ENCODE data around the gene KCNJ12. TPM values are rescaled to one million over a fixed set of nuclear protein-coding genes. Genes with fewer than 3 reads are reported as not detected.
"Not testable (repeated sequence)": the region's sequence is repeated elsewhere in the genome, so short reads cannot be mapped to it uniquely, and the experiment has no call there.

Gene KCNJ12
- total RNA-seq, 1 donor from 2014 or later = 14.6 TPM

DNA sequence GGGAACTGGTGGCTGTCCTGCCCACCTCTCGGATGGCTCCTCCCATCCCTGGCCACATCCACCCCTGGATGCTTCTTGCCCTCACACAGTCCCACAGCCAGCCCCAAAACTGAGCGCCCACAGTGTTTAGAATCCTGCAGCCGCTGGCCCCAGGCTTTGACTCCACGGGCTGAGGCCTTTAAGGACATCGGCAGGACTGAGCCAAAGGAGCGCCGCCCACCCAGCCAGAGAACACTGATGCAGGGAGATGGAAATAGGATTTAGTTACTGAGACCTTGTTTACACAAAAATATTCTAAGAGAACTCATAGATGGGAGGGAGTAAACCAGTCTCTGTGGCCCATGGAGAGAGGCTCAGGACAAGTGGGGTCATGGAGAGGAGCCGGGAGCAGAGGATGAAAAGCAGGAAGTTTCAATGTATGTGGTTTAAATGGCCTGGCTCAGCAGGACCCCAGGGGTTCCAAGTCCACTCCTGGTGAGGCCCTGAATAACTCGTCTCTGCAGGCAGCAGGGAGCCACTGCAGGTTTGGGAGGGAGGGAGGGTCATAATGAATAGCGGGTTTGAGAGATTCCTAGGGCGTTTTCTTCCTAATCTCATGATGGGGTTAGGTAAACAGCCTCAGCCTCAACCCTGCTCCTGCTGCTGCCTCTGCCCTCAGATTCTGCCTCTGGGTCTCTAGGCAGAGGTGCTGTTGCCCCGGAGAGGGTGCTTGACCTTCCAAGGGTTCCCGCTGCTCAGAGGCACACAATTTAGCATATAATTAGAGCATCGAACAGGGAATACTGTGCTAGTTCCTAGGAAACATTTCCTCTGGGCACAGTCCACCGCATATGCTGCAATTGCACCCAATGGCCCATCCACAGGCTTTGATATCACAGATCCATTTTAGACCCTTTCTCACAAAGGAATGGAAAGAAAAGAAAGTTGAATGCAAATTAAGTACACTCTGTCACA, 61.0 kb downstream of the KCNJ12 start:
- DNase-seq (ENCODE audit: low read depth) = not testable (repeated sequence)

GRCh38 chr17:21438316-21439014, 62.3 kb downstream of the KCNJ12 start:
- not testable (repeated sequence) for DNase-seq (ENCODE audit: low read depth)

- not testable (repeated sequence) for DNase-seq (ENCODE audit: low read depth)
Measured at GRCh38 chr17:21439015-21439336, 62.8 kb downstream of the KCNJ12 start.

GRCh38 chr17:21445091-21445650, 69.0 kb downstream of the KCNJ12 start:
- DNase-seq (ENCODE audit: low read depth) = no peak

DNA sequence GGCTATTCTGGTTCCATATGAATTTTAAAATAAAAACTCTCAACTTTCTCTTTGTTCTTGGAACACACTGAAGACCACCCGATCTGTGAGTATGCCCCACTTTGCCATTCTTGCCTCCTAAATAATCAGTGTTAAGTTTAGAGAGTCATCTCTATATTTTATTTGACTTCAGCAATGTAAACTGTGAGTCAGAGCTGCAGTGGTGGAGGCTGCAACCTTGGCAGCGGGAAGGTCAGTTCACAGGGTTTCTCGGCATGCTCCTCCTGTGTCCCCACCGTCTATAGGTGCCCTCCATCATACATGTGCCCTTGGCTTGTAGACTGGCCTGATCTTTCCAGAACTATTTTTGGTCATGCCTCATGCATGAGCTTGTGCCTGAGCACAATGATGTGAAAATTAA, 71.4 kb downstream of the KCNJ12 start:
- DNase-seq (ENCODE audit: low read depth) = not testable (repeated sequence)

DNA sequence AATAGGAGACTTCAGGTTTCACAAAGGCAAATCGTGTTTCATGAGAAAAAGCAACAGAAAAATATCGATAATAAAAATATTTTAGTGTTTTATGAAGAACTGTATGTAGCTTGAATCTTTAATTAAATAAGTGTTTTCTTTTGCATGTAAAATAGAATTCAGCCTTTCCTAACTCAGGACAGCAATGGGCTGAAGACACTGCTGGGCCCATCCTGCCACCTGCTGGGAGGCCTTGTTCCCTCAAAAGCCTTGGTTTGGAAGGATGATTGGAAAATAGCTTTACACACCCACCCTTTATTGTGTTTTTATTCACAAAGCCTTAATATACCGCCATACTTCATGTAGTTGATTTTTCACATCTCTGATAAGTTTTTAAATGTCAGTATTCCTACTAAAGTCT, 73.7 kb downstream of the KCNJ12 start:
- not testable (repeated sequence) for DNase-seq (ENCODE audit: low read depth)

- DNase-seq (ENCODE audit: low read depth) = no peak
Measured at GRCh38 chr17:21451975-21452374, 75.8 kb downstream of the KCNJ12 start.

GRCh38 chr17:21452377-21453143, 76.4 kb downstream of the KCNJ12 start:
- no peak for DNase-seq (ENCODE audit: low read depth)

- no peak for DNase-seq (ENCODE audit: low read depth)
Measured at GRCh38 chr17:21453144-21453898, 77.2 kb downstream of the KCNJ12 start.

DNA sequence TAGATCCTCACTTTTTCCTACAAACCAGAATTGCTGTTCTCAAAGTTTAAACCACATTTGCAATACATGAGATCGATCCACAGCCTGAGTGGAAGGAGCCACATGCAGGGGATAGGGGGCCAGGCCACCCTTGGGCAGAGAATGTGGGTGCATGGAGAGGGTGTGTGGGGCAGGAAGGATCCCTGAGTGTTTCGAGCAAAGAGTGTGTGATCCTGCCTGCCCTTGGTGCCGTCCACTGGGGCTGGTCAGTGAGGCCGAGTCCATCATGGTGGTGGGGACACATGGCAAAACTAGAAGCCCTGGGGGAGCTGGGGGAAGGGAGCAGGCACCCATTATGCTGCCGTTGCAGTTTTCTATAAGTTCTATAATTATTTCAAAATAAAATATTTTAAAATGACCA, 77.8 kb downstream of the KCNJ12 start:
- DNase-seq (ENCODE audit: low read depth) = not testable (repeated sequence)

DNA sequence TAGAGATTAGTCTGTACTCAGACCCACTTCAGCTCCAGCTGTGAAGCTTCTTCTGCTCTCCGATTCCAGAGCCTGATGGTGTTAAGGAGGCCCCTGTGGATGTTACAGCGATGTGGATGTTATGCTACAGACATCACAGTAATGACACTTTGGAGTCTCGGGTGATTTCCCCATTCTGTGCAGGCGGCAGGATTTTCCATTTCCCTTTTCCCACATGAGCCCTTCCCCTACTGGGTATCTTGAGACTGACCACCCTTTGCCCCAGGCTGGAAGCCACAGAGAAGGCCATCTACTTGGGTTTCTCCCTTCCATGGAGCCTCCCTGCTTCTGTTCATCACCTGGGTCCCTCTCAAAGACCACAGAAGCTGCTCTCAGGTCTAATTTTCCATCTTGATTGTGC, 78.3 kb downstream of the KCNJ12 start:
- no peak for DNase-seq (ENCODE audit: low read depth)

DNA sequence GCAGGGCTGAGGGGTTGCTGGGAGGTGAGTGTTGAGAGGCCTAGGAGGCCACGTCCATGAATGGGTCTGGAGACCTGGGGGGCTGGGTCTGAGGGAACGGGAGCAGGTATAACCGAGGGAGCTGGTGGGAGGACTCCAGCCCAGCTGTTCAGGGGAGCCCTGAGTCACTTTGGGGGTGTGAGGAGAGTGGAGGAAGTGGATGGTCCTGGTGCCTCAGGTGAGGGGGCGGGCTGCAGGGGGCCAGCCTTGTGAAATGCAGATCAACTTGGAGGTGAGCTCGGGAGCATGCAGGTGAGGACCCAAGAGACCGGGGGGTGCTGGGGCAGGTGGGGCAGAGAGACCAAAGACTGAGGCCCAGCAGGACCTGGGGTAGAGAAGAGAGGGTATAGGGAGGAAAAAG, 79.6 kb downstream of the KCNJ12 start:
- no peak for DNase-seq (ENCODE audit: low read depth)

GRCh38 chr17:21456449-21456848, 80.3 kb downstream of the KCNJ12 start:
- not testable (repeated sequence) for DNase-seq (ENCODE audit: low read depth)

- peak; percentile 82 for DNase-seq (ENCODE audit: low read depth)
Measured at GRCh38 chr17:21457051-21458026, 81.2 kb downstream of the KCNJ12 start.

GRCh38 chr17:21458054-21458453, 81.9 kb downstream of the KCNJ12 start:
- no peak for DNase-seq (ENCODE audit: low read depth)

GRCh38 chr17:21459536-21459935, 83.4 kb downstream of the KCNJ12 start:
- DNase-seq (ENCODE audit: low read depth) = no peak

GRCh38 chr17:21460358-21460757, 84.2 kb downstream of the KCNJ12 start:
- peak; percentile 56 for DNase-seq (ENCODE audit: low read depth)

- no peak for DNase-seq (ENCODE audit: low read depth)
Measured at GRCh38 chr17:21462237-21462636, 86.1 kb downstream of the KCNJ12 start.

- no peak for DNase-seq (ENCODE audit: low read depth)
Measured at GRCh38 chr17:21463204-21463661, 87.1 kb downstream of the KCNJ12 start.
